ENCODE results near the gene MREG.

The MREG gene

GRCh38 chr2:216002101-216002678, 11.2 kb downstream of the MREG start:
- Histone ChIP-seq H3K9me3 (replicated peaks; ENCODE audit: insufficient read depth, low read length) (no peaks in the 10 kb centered on the region), H4K20me1 (ENCODE audit: insufficient read depth, low read length) (no peaks in the 10 kb centered on the region), H3K9me2 (replicated peaks; ENCODE audit: insufficient read depth, low read length) (no peaks in the 10 kb centered on the region), H3F3A (ENCODE audit: insufficient read depth, low read length) (no peaks in the 10 kb centered on the region), H3K9ac (ENCODE audit: low read length) (no peak overlapping the region), H3K4me2 (ENCODE audit: low read depth, low read length) (no peak overlapping the region), H3K36me3 (replicated peaks; ENCODE audit: insufficient read depth, low read length) (no peaks in the 10 kb centered on the region), H3K27ac (ENCODE audit: low read length) (no peak overlapping the region), H2AFZ (ENCODE audit: low read length) (no peak overlapping the region), H3K4me1 (ENCODE audit: low read length) (no peaks in the 10 kb centered on the region), H3K79me2 (ENCODE audit: low read length) (peaks cover 95% of the 10 kb centered on the region), H3K27me3 (replicated peaks; ENCODE audit: insufficient read depth, low read length) (no peaks in the 10 kb centered on the region), H3K4me3 (ENCODE audit: low read length) (no peak overlapping the region)
- no peak for TF ChIP-seq CTCF (IDR thresholded peaks at IDR 0.05; ENCODE audit: low read length)
- TF ChIP-seq EZH2 (optimal IDR thresholded peaks at IDR 0.05; ENCODE audit: low read depth, low read length), result no peak
- TF ChIP-seq EZH2phosphoT487 (IDR thresholded peaks at IDR 0.05; ENCODE audit: low read length), result no peak
- no peak for DNase-seq

- Histone ChIP-seq H3K9me2 (replicated peaks; ENCODE audit: insufficient read depth, low read length) (no peaks in the 10 kb centered on the region), H3K4me2 (ENCODE audit: low read depth, low read length) (no peak overlapping the region), H3F3A (ENCODE audit: insufficient read depth, low read length) (no peaks in the 10 kb centered on the region), H3K36me3 (replicated peaks; ENCODE audit: insufficient read depth, low read length) (no peaks in the 10 kb centered on the region), H3K27me3 (replicated peaks; ENCODE audit: insufficient read depth, low read length) (no peaks in the 10 kb centered on the region), H3K79me2 (ENCODE audit: low read length) (peaks cover 94% of the 10 kb centered on the region), H4K20me1 (ENCODE audit: insufficient read depth, low read length) (no peaks in the 10 kb centered on the region), H2AFZ (ENCODE audit: low read length) (no peak overlapping the region), H3K9ac (ENCODE audit: low read length) (no peak overlapping the region), H3K9me3 (replicated peaks; ENCODE audit: insufficient read depth, low read length) (no peaks in the 10 kb centered on the region), H3K4me3 (ENCODE audit: low read length) (no peak overlapping the region), H3K27ac (ENCODE audit: low read length) (no peak overlapping the region), H3K4me1 (ENCODE audit: low read length) (no peaks in the 10 kb centered on the region)
- no peak for DNase-seq
- TF ChIP-seq CTCF (IDR thresholded peaks at IDR 0.05; ENCODE audit: low read length) (no peak), EZH2phosphoT487 (IDR thresholded peaks at IDR 0.05; ENCODE audit: low read length) (no peak), EZH2 (optimal IDR thresholded peaks at IDR 0.05; ENCODE audit: low read depth, low read length) (no peak)
These were observed 11.9 kb downstream of the MREG start for GRCh38 chr2:216001216-216002100.

- Histone ChIP-seq H2AFZ (ENCODE audit: low read length) (no peak overlapping the region), H3K9ac (ENCODE audit: low read length) (no peak overlapping the region), H3K9me3 (replicated peaks; ENCODE audit: insufficient read depth, low read length) (no peaks in the 10 kb centered on the region), H3K79me2 (ENCODE audit: low read length) (peaks cover 77% of the 10 kb centered on the region), H3K4me1 (ENCODE audit: low read length) (no peaks in the 10 kb centered on the region), H3F3A (ENCODE audit: insufficient read depth, low read length) (no peaks in the 10 kb centered on the region), H3K36me3 (replicated peaks; ENCODE audit: insufficient read depth, low read length) (peaks cover 8% of the 10 kb centered on the region; the same call in 1 of the 2 replicates), H3K4me2 (ENCODE audit: low read depth, low read length) (no peak overlapping the region), H3K4me3 (ENCODE audit: low read length) (no peak overlapping the region), H3K27me3 (replicated peaks; ENCODE audit: insufficient read depth, low read length) (no peaks in the 10 kb centered on the region), H3K27ac (ENCODE audit: low read length) (no peak overlapping the region), H4K20me1 (ENCODE audit: insufficient read depth, low read length) (no peaks in the 10 kb centered on the region), H3K9me2 (replicated peaks; ENCODE audit: insufficient read depth, low read length) (no peaks in the 10 kb centered on the region)
- no peak for DNase-seq
- TF ChIP-seq EZH2 (optimal IDR thresholded peaks at IDR 0.05; ENCODE audit: low read depth, low read length) (no peak), CTCF (IDR thresholded peaks at IDR 0.05; ENCODE audit: low read length) (no peak)
These were observed 14.7 kb downstream of the MREG start for GRCh38 chr2:215998636-215999035.

All from MM.1S (cell line).